ENCODE data around the gene UBC. TPM values are rescaled to one million over a fixed set of nuclear protein-coding genes. Genes with fewer than 3 reads are reported as not detected.

Gene UBC
- total RNA-seq, 1 donor from 2014 or later = 1,235 TPM

DNA sequence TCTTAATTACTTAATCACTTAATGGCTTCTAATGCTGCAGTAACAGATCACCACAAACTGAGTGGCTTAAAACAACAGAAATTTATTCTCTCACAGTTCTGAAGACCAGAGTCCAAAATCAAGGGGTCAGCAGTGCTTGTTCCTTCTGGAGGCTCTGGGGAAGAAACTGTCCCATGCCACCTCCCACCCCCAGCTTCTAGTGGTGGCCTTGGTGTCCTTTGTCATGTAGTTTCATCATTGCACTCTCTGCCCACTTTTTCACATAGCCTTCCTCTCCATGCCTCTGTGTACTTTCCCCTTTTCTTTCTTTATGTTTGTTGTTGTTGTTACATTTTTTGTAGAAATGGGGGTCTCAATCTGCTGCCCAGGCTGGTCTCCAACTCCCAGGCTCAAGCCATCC lies 16.1 kb upstream of the UBC start:
- DNase-seq (ENCODE audit: low spot score) = no peak
- TF ChIP-seq, protein P1, sequence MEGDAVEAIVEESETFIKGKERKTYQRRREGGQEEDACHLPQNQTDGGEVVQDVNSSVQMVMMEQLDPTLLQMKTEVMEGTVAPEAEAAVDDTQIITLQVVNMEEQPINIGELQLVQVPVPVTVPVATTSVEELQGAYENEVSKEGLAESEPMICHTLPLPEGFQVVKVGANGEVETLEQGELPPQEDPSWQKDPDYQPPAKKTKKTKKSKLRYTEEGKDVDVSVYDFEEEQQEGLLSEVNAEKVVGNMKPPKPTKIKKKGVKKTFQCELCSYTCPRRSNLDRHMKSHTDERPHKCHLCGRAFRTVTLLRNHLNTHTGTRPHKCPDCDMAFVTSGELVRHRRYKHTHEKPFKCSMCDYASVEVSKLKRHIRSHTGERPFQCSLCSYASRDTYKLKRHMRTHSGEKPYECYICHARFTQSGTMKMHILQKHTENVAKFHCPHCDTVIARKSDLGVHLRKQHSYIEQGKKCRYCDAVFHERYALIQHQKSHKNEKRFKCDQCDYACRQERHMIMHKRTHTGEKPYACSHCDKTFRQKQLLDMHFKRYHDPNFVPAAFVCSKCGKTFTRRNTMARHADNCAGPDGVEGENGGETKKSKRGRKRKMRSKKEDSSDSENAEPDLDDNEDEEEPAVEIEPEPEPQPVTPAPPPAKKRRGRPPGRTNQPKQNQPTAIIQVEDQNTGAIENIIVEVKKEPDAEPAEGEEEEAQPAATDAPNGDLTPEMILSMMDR (IDR thresholded peaks at IDR 0.05) = no peak
- no peaks in the 10 kb centered on the region for H3K27me3 Mint-ChIP-seq (ENCODE audit: low read depth)
- H3K27ac Mint-ChIP-seq (ENCODE audit: unreplicated experiment) = no peak overlapping the region
- no peaks in the 10 kb centered on the region for H3K9me3 Mint-ChIP-seq (ENCODE audit: low read depth)
- H3K4me1 Mint-ChIP-seq (ENCODE audit: low read depth) = peaks cover 14% of the 10 kb centered on the region
- no peak overlapping the region for H3K4me3 Mint-ChIP-seq (ENCODE audit: unreplicated experiment)
- no peaks in the 10 kb centered on the region for H3K36me3 Mint-ChIP-seq (ENCODE audit: low read depth)

DNA sequence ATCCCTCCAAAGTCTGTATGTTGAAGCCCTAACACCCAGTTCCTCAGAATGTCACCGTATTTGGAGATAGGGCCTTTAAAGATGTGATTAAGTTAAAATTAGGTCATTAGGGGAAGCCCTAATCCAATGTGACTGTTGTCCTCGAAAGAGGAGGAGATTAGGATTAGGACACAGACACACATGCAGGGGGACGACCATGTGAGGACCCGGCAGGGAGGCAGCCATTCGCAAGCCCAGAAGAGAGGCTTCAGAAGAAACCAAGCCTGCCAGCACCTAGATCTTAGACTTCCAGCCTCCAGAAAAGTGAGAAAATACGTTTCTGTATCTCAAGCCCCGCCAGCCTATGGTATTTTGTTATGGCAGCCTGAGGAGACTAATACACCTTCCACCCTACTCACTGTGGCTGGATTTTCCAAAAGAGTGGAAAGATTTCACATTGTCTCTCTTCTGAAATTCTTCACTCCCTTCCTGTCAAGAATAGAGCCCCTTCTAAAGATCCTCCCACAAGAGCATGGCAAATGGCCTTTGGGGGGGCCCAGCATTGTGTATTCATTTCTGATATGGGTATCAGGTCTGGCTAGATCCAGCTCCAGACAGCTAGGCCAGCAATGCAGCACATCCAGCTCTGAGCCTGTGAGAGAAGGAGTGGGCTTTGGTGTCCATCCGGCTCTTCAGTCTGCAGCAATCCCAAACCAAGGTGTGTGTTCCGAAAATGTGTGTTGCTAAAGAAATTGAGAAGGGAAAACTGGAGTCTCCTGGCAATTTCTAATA lies 15.4 kb upstream of the UBC start:
- no peak for DNase-seq (ENCODE audit: low spot score)
- Mint-ChIP-seq H3K9me3 (ENCODE audit: low read depth) (no peaks in the 10 kb centered on the region), H3K27ac (ENCODE audit: unreplicated experiment) (no peak overlapping the region), H3K36me3 (ENCODE audit: low read depth) (no peaks in the 10 kb centered on the region), H3K4me1 (ENCODE audit: low read depth) (peaks cover 14% of the 10 kb centered on the region), H3K27me3 (ENCODE audit: low read depth) (no peaks in the 10 kb centered on the region), H3K4me3 (ENCODE audit: unreplicated experiment) (no peak overlapping the region)
- TF ChIP-seq, protein P1 (IDR thresholded peaks at IDR 0.05) = no peak

DNA sequence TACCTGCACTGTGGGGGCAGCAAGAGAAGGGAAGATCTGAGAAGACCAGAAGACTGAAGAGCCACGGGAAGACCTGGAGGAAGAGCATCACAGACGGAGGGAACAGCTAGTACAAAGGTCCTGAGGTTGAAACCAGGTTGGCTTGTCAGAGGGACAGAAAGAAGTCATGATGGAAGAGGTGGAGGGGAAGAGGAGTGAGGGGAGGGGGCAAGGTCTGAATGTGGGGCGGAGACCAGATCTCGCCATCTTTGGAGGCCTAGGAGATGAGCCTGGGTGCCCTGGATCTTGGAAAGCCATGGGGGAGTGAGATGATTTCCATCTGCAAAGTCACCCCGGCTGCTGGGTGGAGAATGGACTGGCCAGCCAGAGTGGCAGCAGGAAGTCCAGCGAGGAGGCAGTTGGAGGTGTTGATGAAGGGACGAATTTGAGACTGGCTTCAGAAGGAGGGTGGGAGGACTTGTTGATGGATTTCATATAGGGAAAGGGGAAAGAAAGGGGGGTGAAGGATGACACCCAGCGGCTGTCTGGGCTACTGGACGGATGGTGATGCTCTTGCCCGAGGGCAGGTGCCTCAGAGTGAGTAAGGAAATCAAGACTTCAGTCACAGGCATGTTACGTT lies 14.6 kb upstream of the UBC start:
- no peak for DNase-seq (ENCODE audit: low spot score)

DNA sequence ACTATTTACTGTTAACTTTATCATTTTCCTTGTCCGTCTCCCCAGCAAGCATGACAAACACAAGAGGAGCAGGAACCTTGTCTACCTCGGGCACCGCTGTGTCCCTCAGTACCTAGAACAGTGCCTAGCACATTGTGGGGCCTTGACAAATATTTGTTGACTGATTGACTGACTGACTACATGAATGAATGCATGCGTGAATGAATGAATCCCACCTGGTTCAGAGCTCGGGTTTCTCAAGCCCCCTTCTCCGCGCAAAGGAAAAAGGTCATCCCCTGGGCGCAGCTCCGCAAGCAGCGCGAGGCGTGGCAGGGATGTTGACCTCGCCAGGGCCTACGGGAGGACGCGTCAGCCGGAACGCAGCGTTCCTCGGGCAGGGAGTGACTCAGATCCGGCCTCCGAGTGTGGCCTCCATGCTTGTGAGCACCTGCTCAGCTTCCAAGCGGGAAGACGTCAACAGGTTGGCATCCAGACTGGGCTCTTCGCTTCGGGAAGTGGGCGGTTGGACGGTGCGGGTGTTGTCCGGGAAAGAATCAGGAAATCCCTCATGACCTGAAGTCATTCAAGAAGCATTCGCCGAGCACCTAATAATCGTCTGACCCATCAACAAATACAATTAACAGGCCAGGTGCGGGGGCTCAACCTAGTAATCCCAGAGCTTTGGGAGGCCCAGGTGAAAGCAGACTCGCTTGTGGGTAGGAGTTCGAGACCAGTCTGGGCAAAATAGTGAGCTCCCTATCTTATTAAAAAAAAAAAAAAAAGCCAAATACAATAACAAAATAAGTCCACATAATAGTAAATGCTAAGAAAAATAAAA lies 13.9 kb upstream of the UBC start:
- Mint-ChIP-seq H3K27ac (ENCODE audit: unreplicated experiment) (peak overlapping the region; percentile 95), H3K27me3 (ENCODE audit: low read depth) (no peaks in the 10 kb centered on the region), H3K4me1 (ENCODE audit: low read depth) (peaks cover 20% of the 10 kb centered on the region), H3K36me3 (ENCODE audit: low read depth) (no peaks in the 10 kb centered on the region), H3K4me3 (ENCODE audit: unreplicated experiment) (peak overlapping the region; percentile 85), H3K9me3 (ENCODE audit: low read depth) (no peaks in the 10 kb centered on the region)
- TF ChIP-seq, protein P1 (IDR thresholded peaks at IDR 0.05) = no peak
- no peak for DNase-seq (ENCODE audit: low spot score)

More for the DNA sequence above, 14.6 kb upstream of the UBC start:
- Mint-ChIP-seq H3K4me1 (ENCODE audit: low read depth) (peaks cover 18% of the 10 kb centered on the region), H3K9me3 (ENCODE audit: low read depth) (no peaks in the 10 kb centered on the region), H3K36me3 (ENCODE audit: low read depth) (no peaks in the 10 kb centered on the region), H3K27me3 (ENCODE audit: low read depth) (no peaks in the 10 kb centered on the region), H3K4me3 (ENCODE audit: unreplicated experiment) (no peak overlapping the region), H3K27ac (ENCODE audit: unreplicated experiment) (no peak overlapping the region)
- TF ChIP-seq, protein P1 (IDR thresholded peaks at IDR 0.05) = no peak

Data from chondrocyte (in vitro differentiated cells).